ENCODE data around the gene MYLK3.

DNA sequence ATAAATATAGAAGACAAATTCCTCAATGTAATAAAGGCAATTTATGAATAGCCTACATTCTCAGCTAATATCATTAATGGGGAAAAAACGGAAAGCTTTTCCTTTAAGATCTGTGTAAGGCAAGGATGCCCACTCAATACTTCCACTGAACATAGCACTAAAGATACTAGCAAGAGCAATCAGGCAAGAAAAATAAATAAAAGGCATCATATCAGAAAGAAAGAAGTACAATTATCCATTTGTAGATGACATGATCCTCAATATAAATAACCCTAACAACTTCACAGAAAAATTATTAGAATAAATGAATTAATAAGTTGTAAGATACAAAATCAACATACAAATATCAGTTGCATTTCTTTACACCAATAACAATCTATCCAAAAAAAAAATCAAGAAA lies 45.7 kb upstream of the MYLK3 start:
- no peak for TF ChIP-seq POLR2A (IDR thresholded peaks at IDR 0.05; ENCODE audit: low read depth, low read length)
- no peak for TF ChIP-seq TAF1 (IDR thresholded peaks at IDR 0.05; ENCODE audit: borderline replicate concordance, low read depth, low read length)
- TF ChIP-seq POLR2AphosphoS5 (IDR thresholded peaks at IDR 0.05; ENCODE audit: low read depth, low read length): no peak
